IPS DF 6.9 (cell line): ENCODE data around the gene SUSD3.

Source experiments
- DNase-seq: peaks from one replicate; pipeline ENCODE4 v3.0.0-alpha.2; 2013; ENCODE audit warnings: low read depth, low spot score
- H3K27ac ChIP-seq: one replicate; pipeline ENCODE4 v1.5.1; 2013; ENCODE audit warnings: low read length, control low read depth
- H3K27me3 ChIP-seq: 2 replicates; pipeline ENCODE4 v1.6.1; 2013; ENCODE audit warnings: mild to moderate bottlenecking, low read length; ENCODE audit not compliant: control insufficient read depth, insufficient read depth
- H3K36me3 ChIP-seq: 2 replicates; pipeline ENCODE4 v1.6.1; 2013; ENCODE audit warnings: low read length; ENCODE audit not compliant: control insufficient read depth, insufficient read depth
- H3K4me1 ChIP-seq: 2 replicates; pipeline ENCODE4 v1.6.1; 2013; ENCODE audit warnings: low read length; ENCODE audit not compliant: control insufficient read depth, insufficient read depth
- H3K4me3 ChIP-seq: 2 replicates; pipeline ENCODE4 v1.5.1; 2013; ENCODE audit warnings: mild to moderate bottlenecking, low read length
- H3K9me3 ChIP-seq: 2 replicates; pipeline ENCODE4 v1.6.1; 2013; ENCODE audit warnings: low read length, inconsistent platforms; ENCODE audit not compliant: control insufficient read depth, insufficient read depth
- WGBS: extraction: QIAGEN DNeasy Blood & Tissue Kit; methylation state at CpG from one replicate; pipeline ENCODE4 v1.1.7; 2013; ENCODE audit warnings: mixed read lengths, missing lambda C conversion rate; ENCODE audit not compliant: insufficient read length, insufficient coverage; 5-methylcytosine and 5-hydroxymethylcytosine counted together

SUSD3 gene

GRCh38 chr9:93030642-93031628 lies 27.6 kb upstream of the SUSD3 start:
- 100% methylated on average over 3 of the region's 9 CpGs for WGBS
- H3K27me3 ChIP-seq, result no peaks in the 10 kb centered on the region

GRCh38 chr9:93031629-93032430 lies 26.7 kb upstream of the SUSD3 start:
- Histone ChIP-seq H3K27ac (no peak overlapping the region), H3K36me3 (no peaks in the 10 kb centered on the region; the same call in 1 of the 2 replicates), H3K4me1 (peaks cover 3% of the 10 kb centered on the region), H3K4me3 (no peak overlapping the region), H3K9me3 (no peaks in the 10 kb centered on the region), H3K27me3 (no peaks in the 10 kb centered on the region)
- DNase-seq, result no peak
- no CpG with 5 or more reads among the region's 10 CpGs for WGBS

More at GRCh38 chr9:93030642-93031628, 27.6 kb upstream of the SUSD3 start:
- H3K36me3 ChIP-seq, result no peaks in the 10 kb centered on the region
- H3K9me3 ChIP-seq, result no peaks in the 10 kb centered on the region
- H3K4me3 ChIP-seq, result no peak overlapping the region
- no peak overlapping the region for H3K27ac ChIP-seq
- no peak for DNase-seq
- H3K4me1 ChIP-seq, result peaks cover 3% of the 10 kb centered on the region

DNA sequence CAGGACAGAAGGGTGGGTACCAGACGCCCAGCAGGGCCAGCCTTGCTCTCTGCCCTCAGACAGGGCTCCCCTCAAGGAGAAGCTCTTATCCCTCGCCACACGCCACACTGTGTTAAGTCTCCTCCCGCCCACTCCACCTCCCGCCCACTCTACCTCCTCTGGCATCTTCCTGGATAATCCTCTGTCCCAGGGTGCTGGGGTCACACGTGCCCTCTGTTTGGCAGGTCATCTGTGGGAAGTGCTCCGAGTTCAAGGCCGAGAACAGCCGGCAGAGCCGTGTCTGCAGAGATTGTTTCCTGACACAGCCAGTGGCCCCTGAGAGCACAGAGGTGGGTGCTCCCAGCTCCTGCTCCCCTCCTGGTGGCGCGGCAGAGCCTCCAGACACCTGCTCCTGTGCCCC lies 26.0 kb upstream of the SUSD3 start:
- no CpG with 5 or more reads among the region's 12 CpGs for WGBS
- Histone ChIP-seq H3K9me3 (no peaks in the 10 kb centered on the region), H3K4me1 (peaks cover 3% of the 10 kb centered on the region), H3K4me3 (no peak overlapping the region), H3K27me3 (no peaks in the 10 kb centered on the region), H3K27ac (no peak overlapping the region), H3K36me3 (no peaks in the 10 kb centered on the region; the same call in 1 of the 2 replicates)
- DNase-seq, result no peak

DNA sequence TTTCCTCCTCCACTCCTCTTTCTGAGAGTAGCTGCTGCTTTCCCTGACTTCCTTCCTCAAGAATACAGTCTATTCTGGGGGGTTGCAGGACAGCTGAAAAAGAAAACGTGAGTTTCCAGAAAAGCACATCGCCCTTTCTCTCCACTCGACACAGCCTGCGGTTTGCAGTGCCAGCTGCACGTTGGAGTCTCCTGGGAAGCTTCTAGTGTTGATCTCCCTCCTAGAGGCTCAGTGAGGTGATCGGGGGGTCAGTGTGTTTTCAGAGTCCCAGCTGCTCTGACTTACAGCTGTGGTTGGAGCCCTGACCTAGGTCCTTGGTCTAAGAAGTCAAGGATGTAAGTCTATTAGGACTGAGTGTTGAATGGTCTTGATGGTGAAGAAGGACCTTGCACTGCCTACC lies 25.0 kb upstream of the SUSD3 start:
- DNase-seq, result no peak
- peaks cover 8% of the 10 kb centered on the region for H3K4me1 ChIP-seq
- no peaks in the 10 kb centered on the region for H3K9me3 ChIP-seq
- H3K4me3 ChIP-seq, result no peak overlapping the region
- WGBS, result no CpG with 5 or more reads among the region's 6 CpGs
- no peak overlapping the region for H3K27ac ChIP-seq
- no peaks in the 10 kb centered on the region for H3K27me3 ChIP-seq
- H3K36me3 ChIP-seq, result no peaks in the 10 kb centered on the region; the same call in 1 of the 2 replicates

DNA sequence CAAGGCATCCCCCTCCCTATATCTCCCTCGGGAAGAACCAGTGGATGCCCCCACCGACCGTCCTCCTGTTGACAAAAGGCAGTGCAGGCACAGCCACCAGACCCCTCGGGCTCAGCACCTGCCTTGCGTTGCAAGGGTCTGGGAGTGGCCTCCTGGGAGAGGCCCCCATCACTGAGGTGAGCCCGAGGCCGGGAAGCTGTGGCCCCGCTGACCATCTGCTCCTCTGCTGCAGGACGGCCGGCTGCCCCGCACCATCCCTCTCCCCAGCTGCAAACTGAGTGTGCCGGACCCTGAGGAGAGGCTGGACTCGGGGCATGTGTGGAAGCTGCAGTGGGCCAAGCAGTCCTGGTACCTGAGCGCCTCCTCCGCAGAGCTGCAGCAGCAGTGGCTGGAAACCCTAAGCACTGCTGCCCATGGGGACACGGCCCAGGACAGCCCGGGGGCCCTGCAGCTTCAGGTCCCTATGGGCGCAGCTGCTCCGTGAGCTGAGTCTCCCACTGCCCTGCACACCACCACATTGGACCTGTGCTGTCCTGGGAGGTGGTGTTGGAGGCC lies 23.3 kb upstream of the SUSD3 start:
- H3K4me3 ChIP-seq, result no peak overlapping the region
- DNase-seq, result no peak
- H3K27me3 ChIP-seq, result no peaks in the 10 kb centered on the region
- H3K4me1 ChIP-seq, result peaks cover 7% of the 10 kb centered on the region; the same call in 1 of the 2 replicates
- H3K36me3 ChIP-seq, result no peaks in the 10 kb centered on the region; the same call in 1 of the 2 replicates
- no peaks in the 10 kb centered on the region for H3K9me3 ChIP-seq
- whole genome bisulfite sequencing, result no CpG with 5 or more reads among the region's 19 CpGs
- H3K27ac ChIP-seq, result no peak overlapping the region

GRCh38 chr9:93035821-93036351 lies 22.6 kb upstream of the SUSD3 start:
- no peak for DNase-seq
- no peak overlapping the region for H3K27ac ChIP-seq
- no peaks in the 10 kb centered on the region; the same call in 1 of the 2 replicates for H3K36me3 ChIP-seq
- peaks cover 7% of the 10 kb centered on the region; the same call in 1 of the 2 replicates for H3K4me1 ChIP-seq
- no peaks in the 10 kb centered on the region for H3K9me3 ChIP-seq
- WGBS, result no CpG with 5 or more reads among the region's 13 CpGs
- no peak overlapping the region for H3K4me3 ChIP-seq
- H3K27me3 ChIP-seq, result no peaks in the 10 kb centered on the region

DNA sequence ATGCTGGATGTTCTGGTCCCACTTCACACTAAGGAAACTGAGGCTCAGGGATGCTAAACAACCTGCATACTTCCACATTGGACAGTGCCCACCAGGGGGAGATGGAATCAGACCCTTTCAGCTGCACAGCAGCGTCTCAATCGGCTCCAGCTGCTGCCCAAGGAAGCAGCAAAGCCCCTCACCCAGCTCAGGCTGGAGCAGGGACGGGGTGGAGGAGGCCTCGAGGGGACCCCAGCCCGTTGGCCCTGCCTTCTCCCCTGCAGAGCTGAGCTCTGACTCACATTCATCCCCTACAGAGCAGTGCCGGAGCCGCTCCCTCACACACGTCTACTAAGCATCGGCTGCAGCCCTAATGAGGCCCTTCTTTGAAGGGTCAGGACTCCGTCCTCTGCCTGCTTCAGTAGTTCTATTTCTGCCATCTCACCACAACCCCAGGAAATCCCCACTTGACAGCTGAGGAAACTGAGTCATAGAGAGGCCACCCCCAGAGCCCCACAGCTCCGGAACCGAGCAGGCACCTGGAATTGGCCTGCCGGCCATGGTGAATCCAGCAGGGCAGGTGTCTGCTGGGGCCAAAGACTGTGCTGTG lies 21.5 kb upstream of the SUSD3 start:
- Histone ChIP-seq H3K27me3 (no peaks in the 10 kb centered on the region), H3K4me3 (no peak overlapping the region; the same call in 1 of the 2 replicates), H3K36me3 (no peaks in the 10 kb centered on the region; the same call in 1 of the 2 replicates), H3K27ac (no peak overlapping the region), H3K9me3 (no peaks in the 10 kb centered on the region), H3K4me1 (peaks cover 7% of the 10 kb centered on the region; the same call in 1 of the 2 replicates)
- DNase-seq, result no peak
- no CpG with 5 or more reads among the region's 13 CpGs for WGBS

DNA sequence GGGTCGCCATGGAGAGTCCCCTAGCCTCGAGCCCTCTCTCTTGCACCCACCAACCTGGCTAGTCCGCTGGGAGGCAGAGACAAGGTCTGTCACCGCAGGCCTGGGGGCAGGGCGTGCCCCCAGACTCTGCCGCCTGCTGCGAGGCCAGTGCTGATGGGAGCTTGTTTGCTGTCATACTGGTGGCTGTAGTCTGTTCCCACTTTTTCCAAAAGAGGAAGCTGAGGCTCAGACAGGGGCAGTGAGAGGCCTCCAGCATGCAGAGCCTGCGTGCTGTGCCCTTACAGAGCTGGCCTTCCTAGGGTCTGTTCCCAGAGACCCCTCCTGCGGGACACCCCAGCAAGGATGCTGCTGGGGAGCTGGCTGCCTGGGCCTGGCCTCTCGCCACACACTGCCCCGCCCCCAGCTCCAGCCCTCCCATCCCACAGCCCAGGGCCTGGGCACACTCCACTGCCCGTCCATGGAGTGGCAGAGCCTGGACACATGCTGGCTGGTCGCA lies 21.0 kb upstream of the SUSD3 start:
- Histone ChIP-seq H3K9me3 (no peaks in the 10 kb centered on the region), H3K27me3 (no peaks in the 10 kb centered on the region), H3K36me3 (no peaks in the 10 kb centered on the region; the same call in 1 of the 2 replicates), H3K4me3 (no peak overlapping the region), H3K4me1 (peaks cover 7% of the 10 kb centered on the region; the same call in 1 of the 2 replicates), H3K27ac (no peak overlapping the region)
- no CpG with 5 or more reads among the region's 13 CpGs for WGBS
- no peak for DNase-seq

- no peak for DNase-seq
- Histone ChIP-seq H3K27ac (no peak overlapping the region), H3K4me3 (no peak overlapping the region), H3K27me3 (no peaks in the 10 kb centered on the region), H3K4me1 (peaks cover 6% of the 10 kb centered on the region; the same call in 1 of the 2 replicates), H3K36me3 (no peaks in the 10 kb centered on the region; the same call in 1 of the 2 replicates), H3K9me3 (no peaks in the 10 kb centered on the region)
- no CpG with 5 or more reads among the region's 6 CpGs for WGBS
Measured at GRCh38 chr9:93038918-93039317, 19.6 kb upstream of the SUSD3 start.
